Measurements from ENCODE around the gene TCF3. TPM values are rescaled to one million over a fixed set of nuclear protein-coding genes. Genes with fewer than 3 reads are reported as not detected.
A peak's percentile ranks its signal among the peaks of the same experiment; 100 is the strongest.

Gene TCF3
- total and polyA plus RNA-seq, 4 donors, result 5.2 to 119 (median 12.8) TPM

- H3K27ac ChIP-seq (ENCODE audit: low read depth in 1 of 2, low read length in 2 of 2), result no peak overlapping the region
Measured at GRCh38 chr19:1618157-1619093, 34.0 kb downstream of the TCF3 start.

GRCh38 chr19:1616875-1617274 is 35.5 kb downstream of the TCF3 start:
- Histone ChIP-seq H3K4me3 (ENCODE audit: low read depth in 1 of 3, low read length in 3 of 3) (no peak overlapping the region), H3K9ac (ENCODE audit: low read depth in 1 of 2, low read length in 2 of 2) (no peak overlapping the region), H3K9me3 (ENCODE audit: control insufficient read depth in 4 of 4, low read length in 3 of 4) (no peaks in the 10 kb centered on the region), H3K27me3 (ENCODE audit: control insufficient read depth in 4 of 4, insufficient read depth in 4 of 4, low read length in 3 of 4) (no peaks in the 10 kb centered on the region), H3K27ac (ENCODE audit: low read depth in 1 of 2, low read length in 2 of 2) (no peak overlapping the region), H3K4me1 (ENCODE audit: control insufficient read depth in 4 of 4, insufficient read depth in 4 of 4, low read length in 3 of 4) (no peaks in the 10 kb centered on the region), H3K36me3 (ENCODE audit: control insufficient read depth in 4 of 4, insufficient read depth in 3 of 4, low read depth in 1 of 4, low read length in 3 of 4) (peaks cover 2 to 42% (median 10%) of the 10 kb centered on the region in 4 donors)
- DNase-seq (ENCODE audit: low spot score), result no peak
- TF ChIP-seq RXRA (IDR thresholded peaks at IDR 0.05), result no peak
- TF ChIP-seq SP1 (IDR thresholded peaks at IDR 0.05), result no peak
- no peak for TF ChIP-seq ZBTB33 (IDR thresholded peaks at IDR 0.05)
- TF ChIP-seq HNF4G (IDR thresholded peaks at IDR 0.05), result no peak
- TF ChIP-seq JUND (IDR thresholded peaks at IDR 0.05), result no peak
- no peak for TF ChIP-seq NR2F2 (IDR thresholded peaks at IDR 0.05)
- TF ChIP-seq FOXA1 (IDR thresholded peaks at IDR 0.05), result no peak
- no peak for TF ChIP-seq REST (IDR thresholded peaks at IDR 0.05)
- WGBS, result 79% methylated on average over 4 of the region's 4 CpGs

More at GRCh38 chr19:1618157-1619093, 34.0 kb downstream of the TCF3 start:
- H3K36me3 ChIP-seq (ENCODE audit: control insufficient read depth in 4 of 4, insufficient read depth in 3 of 4, low read depth in 1 of 4, low read length in 3 of 4), result peaks cover 2 to 27% (median 5%) of the 10 kb centered on the region in 4 donors
- H3K4me3 ChIP-seq (ENCODE audit: low read depth in 1 of 3, low read length in 3 of 3), result no peak overlapping the region
- no peak overlapping the region for H3K9ac ChIP-seq (ENCODE audit: low read depth in 1 of 2, low read length in 2 of 2)
- no peaks in the 10 kb centered on the region for H3K27me3 ChIP-seq (ENCODE audit: control insufficient read depth in 4 of 4, insufficient read depth in 4 of 4, low read length in 3 of 4)
- H3K4me1 ChIP-seq (ENCODE audit: control insufficient read depth in 4 of 4, insufficient read depth in 4 of 4, low read length in 3 of 4), result no peaks in the 10 kb centered on the region
- H3K9me3 ChIP-seq (ENCODE audit: control insufficient read depth in 4 of 4, low read length in 3 of 4), result no peaks in the 10 kb centered on the region
- 82% methylated on average over 24 of the region's 24 CpGs for WGBS
- DNase-seq (ENCODE audit: low spot score), result no peak
- peak in 1 of 2 donors; percentile 69 for TF ChIP-seq RAD21 (IDR thresholded peaks at IDR 0.05)
- TF ChIP-seq ATF3 (IDR thresholded peaks at IDR 0.05), result no peak
- TF ChIP-seq CTCF (IDR thresholded peaks at IDR 0.05; ENCODE audit: low read depth, low read length, missing input control), result peak; percentile 32
